ENCODE measurements around the gene PARD3B. TPM values are rescaled to one million over a fixed set of nuclear protein-coding genes. Genes with fewer than 3 reads are reported as not detected.

Gene PARD3B
- total RNA-seq, 2 experiments from 2014 or later = 0.49 to 1.1 TPM

DNA sequence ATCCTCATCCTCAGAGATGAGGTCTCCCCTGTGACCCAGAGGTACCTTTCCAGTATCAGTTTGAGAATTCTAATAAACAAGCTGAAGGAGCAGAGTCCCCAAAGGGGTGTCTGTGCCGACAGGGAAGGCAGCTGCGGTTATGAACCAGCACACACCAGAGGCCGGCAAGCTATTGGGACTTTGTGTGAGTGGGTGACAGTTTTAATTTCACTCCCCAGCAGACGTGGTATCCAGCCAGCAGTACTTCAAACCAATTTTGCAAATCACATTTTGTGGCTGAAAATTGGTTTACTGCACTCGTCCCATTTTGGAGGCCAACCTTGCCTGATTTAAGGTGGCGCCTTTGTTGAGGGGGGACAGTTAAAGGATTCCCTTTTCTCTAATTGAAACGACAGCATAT is 1034.1 kb downstream of the PARD3B start:
- Mint-ChIP-seq H3K4me1 (no peaks in the 10 kb centered on the region), H3K36me3 (no peaks in the 10 kb centered on the region), H3K4me3 (no peak overlapping the region), H3K9me3 (no peaks in the 10 kb centered on the region), H3K27me3 (peaks cover 3% of the 10 kb centered on the region), H3K27ac (no peak overlapping the region)
- no peak for DNase-seq

GRCh38 chr2:205580212-205580987 is 1035.1 kb downstream of the PARD3B start:
- H3K36me3 Mint-ChIP-seq = no peaks in the 10 kb centered on the region
- H3K4me1 Mint-ChIP-seq = no peaks in the 10 kb centered on the region
- DNase-seq = no peak
- no peak overlapping the region for H3K4me3 Mint-ChIP-seq
- H3K9me3 Mint-ChIP-seq = no peaks in the 10 kb centered on the region
- H3K27ac Mint-ChIP-seq = no peak overlapping the region
- H3K27me3 Mint-ChIP-seq = peaks cover 3% of the 10 kb centered on the region

GRCh38 chr2:205582366-205582765 is 1037.1 kb downstream of the PARD3B start:
- Mint-ChIP-seq H3K9me3 (no peaks in the 10 kb centered on the region), H3K27me3 (peaks cover 3% of the 10 kb centered on the region), H3K4me3 (no peak overlapping the region), H3K27ac (no peak overlapping the region), H3K4me1 (no peaks in the 10 kb centered on the region), H3K36me3 (no peaks in the 10 kb centered on the region)
- no peak for DNase-seq

DNA sequence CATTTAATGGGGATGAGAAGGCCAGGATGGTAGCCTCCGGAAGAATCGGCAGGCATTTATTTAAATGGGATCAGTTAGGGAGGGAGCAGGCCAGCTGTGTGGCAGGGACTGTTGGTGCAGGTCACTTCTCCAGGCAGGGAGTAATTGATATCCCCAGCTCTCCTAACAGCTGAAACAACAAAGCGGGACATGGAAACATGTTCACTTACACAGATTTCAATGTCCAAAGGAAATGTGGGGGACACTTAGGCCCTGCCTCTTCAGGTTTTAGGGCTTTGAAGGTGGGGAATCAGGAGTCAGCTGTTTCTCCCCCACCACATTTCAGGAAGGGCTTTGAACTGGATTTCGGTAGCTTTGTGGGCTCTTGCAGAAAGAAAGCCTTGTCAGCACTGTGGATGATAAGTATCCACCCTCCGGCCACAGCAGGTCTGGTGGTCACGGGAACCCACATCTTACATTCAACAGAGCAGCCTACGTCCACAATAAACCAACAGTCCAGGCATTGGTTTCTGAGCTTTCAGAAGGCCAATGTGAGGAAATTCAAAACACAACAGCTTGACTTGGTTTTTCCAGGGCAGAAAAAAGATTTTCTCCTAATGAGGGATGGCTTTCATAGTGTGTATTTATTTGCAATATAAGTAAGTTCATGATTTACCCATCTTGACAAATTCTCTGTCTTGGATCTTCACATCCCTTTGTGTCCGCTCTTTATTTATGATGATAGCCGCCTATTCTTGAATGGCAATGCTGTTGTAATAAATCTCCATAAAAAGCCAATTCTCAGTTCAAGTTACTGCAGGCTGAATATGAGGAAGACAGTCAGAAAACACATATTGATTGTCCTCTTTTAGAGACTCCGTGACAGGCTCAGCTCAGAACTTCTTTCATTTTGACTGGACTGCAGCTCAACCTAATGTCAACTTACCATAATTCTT is 1040.4 kb downstream of the PARD3B start:
- H3K27me3 Mint-ChIP-seq = no peaks in the 10 kb centered on the region
- H3K4me1 Mint-ChIP-seq = no peaks in the 10 kb centered on the region
- H3K9me3 Mint-ChIP-seq = no peaks in the 10 kb centered on the region
- H3K36me3 Mint-ChIP-seq = no peaks in the 10 kb centered on the region
- H3K27ac Mint-ChIP-seq = no peak overlapping the region
- no peak for DNase-seq
- H3K4me3 Mint-ChIP-seq = no peak overlapping the region

- no peaks in the 10 kb centered on the region for H3K4me1 Mint-ChIP-seq
- H3K9me3 Mint-ChIP-seq = no peaks in the 10 kb centered on the region
- no peak overlapping the region for H3K4me3 Mint-ChIP-seq
- H3K27ac Mint-ChIP-seq = no peak overlapping the region
- no peaks in the 10 kb centered on the region for H3K27me3 Mint-ChIP-seq
- no peak for DNase-seq
- no peaks in the 10 kb centered on the region for H3K36me3 Mint-ChIP-seq
These were observed 1041.4 kb downstream of the PARD3B start for GRCh38 chr2:205586626-205587025.

DNA sequence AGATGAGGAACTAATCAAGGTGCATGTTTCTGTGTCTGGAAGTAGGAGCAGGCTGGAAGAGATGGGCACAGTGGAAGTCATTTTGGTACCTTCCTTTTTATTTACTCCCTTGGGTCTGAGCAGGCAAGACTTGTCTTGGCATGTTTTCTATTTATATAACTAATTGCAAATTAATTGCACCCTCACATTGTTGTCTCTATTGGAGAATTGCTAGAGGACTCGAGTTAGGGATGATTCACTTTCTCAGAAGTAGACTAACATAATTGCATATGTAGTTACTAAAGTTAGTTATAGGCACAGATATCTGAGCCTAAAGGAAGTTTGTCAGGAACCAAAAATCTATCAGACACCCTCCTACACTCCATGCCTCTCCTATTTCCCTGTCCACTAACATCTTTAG is 1044.2 kb downstream of the PARD3B start:
- Mint-ChIP-seq H3K27me3 (no peaks in the 10 kb centered on the region), H3K4me1 (no peaks in the 10 kb centered on the region), H3K9me3 (no peaks in the 10 kb centered on the region), H3K27ac (no peak overlapping the region), H3K4me3 (no peak overlapping the region), H3K36me3 (no peaks in the 10 kb centered on the region)
- no peak for DNase-seq

DNA sequence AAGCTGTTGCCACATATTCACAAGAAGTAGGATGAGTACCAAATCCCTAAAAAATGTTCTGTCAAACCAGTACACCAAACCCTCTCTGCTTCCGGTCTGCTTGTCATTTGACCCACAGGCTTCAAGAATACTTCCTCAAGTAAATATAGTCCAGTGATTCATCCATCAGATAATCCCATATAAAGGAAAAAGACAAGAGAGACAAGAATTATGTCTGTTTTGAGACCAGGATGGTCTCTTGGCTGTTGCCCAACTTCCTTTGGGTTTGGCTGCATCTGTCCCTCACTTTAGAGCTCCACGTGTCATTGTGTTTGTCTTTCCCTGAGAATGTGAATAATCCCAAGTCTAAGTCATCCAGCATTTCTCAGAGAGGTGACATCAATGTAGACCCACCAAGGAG is 1045.5 kb downstream of the PARD3B start:
- Mint-ChIP-seq H3K4me1 (no peaks in the 10 kb centered on the region), H3K27ac (no peak overlapping the region), H3K27me3 (no peaks in the 10 kb centered on the region), H3K36me3 (no peaks in the 10 kb centered on the region), H3K9me3 (no peaks in the 10 kb centered on the region), H3K4me3 (no peak overlapping the region)
- DNase-seq = no peak

- H3K9me3 Mint-ChIP-seq = no peaks in the 10 kb centered on the region
- no peak for DNase-seq
- no peaks in the 10 kb centered on the region for H3K36me3 Mint-ChIP-seq
- H3K27ac Mint-ChIP-seq = no peak overlapping the region
- no peak overlapping the region for H3K4me3 Mint-ChIP-seq
- H3K27me3 Mint-ChIP-seq = no peaks in the 10 kb centered on the region
- H3K4me1 Mint-ChIP-seq = no peaks in the 10 kb centered on the region
These were observed 1048.6 kb downstream of the PARD3B start for GRCh38 chr2:205593891-205594290.

- Mint-ChIP-seq H3K36me3 (no peaks in the 10 kb centered on the region), H3K4me1 (no peaks in the 10 kb centered on the region), H3K4me3 (no peak overlapping the region), H3K27me3 (no peaks in the 10 kb centered on the region), H3K27ac (no peak overlapping the region), H3K9me3 (no peaks in the 10 kb centered on the region)
- DNase-seq = no peak
These were observed 1051.3 kb downstream of the PARD3B start for GRCh38 chr2:205596581-205596980.

GRCh38 chr2:205605638-205606304 is 1060.5 kb downstream of the PARD3B start:
- H3K27ac Mint-ChIP-seq = no peak overlapping the region
- H3K4me3 Mint-ChIP-seq = no peak overlapping the region
- peaks cover 1% of the 10 kb centered on the region for H3K36me3 Mint-ChIP-seq
- no peak for DNase-seq
- peaks cover 3% of the 10 kb centered on the region for H3K4me1 Mint-ChIP-seq
- H3K27me3 Mint-ChIP-seq = peaks cover 29% of the 10 kb centered on the region
- H3K9me3 Mint-ChIP-seq = peaks cover 18% of the 10 kb centered on the region

- peaks cover 1% of the 10 kb centered on the region for H3K36me3 Mint-ChIP-seq
- H3K4me1 Mint-ChIP-seq = peaks cover 10% of the 10 kb centered on the region
- H3K27ac Mint-ChIP-seq = no peak overlapping the region
- H3K9me3 Mint-ChIP-seq = peaks cover 18% of the 10 kb centered on the region
- no peak for DNase-seq
- no peak overlapping the region for H3K4me3 Mint-ChIP-seq
- H3K27me3 Mint-ChIP-seq = peaks cover 34% of the 10 kb centered on the region
These were observed 1061.9 kb downstream of the PARD3B start for GRCh38 chr2:205607146-205607545.

GRCh38 chr2:205609113-205609512 is 1063.8 kb downstream of the PARD3B start:
- Mint-ChIP-seq H3K9me3 (peaks cover 5% of the 10 kb centered on the region), H3K4me1 (peaks cover 27% of the 10 kb centered on the region), H3K4me3 (no peak overlapping the region), H3K27ac (no peak overlapping the region), H3K27me3 (peaks cover 34% of the 10 kb centered on the region), H3K36me3 (peaks cover 1% of the 10 kb centered on the region)
- DNase-seq = no peak

GRCh38 chr2:205610437-205610836 is 1065.2 kb downstream of the PARD3B start:
- Mint-ChIP-seq H3K27ac (no peak overlapping the region), H3K36me3 (peaks cover 1% of the 10 kb centered on the region), H3K27me3 (peaks cover 34% of the 10 kb centered on the region), H3K4me3 (no peak overlapping the region), H3K4me1 (peaks cover 29% of the 10 kb centered on the region), H3K9me3 (no peaks in the 10 kb centered on the region)
- DNase-seq = no peak

GRCh38 chr2:205612636-205613035 is 1067.4 kb downstream of the PARD3B start:
- Mint-ChIP-seq H3K36me3 (no peaks in the 10 kb centered on the region), H3K9me3 (no peaks in the 10 kb centered on the region), H3K4me3 (peak overlapping the region; percentile 26), H3K27ac (peak overlapping the region; percentile 35), H3K4me1 (peaks cover 29% of the 10 kb centered on the region), H3K27me3 (peaks cover 33% of the 10 kb centered on the region)
- peak; percentile 70 for DNase-seq

DNA sequence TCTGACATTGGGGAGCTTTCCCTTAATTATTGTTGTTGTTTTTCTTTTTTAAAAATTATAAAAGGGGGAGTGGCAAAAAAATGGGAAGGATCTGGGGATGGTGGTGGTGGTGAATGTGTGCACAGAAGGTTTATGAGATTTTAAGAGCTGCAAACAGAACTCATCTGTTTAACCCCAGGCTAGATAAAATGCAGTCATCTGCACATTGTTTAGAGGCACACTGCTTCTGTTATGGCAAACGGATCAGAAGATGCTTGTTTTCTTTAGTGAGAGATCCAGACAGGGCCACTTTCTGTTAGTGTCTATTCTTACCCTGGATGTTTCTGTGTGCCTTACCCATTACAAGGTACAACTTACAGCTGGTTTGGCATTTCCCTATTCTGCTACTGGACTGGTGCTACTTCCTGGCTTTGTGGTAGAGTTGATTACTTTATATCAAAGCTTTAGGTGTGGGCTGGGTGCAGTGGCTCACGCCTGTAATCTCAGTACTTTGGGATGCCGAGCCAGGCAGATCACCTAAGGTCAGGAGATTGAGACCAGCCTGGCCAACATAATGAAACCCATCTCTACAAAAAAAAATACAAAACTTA is 1068.8 kb downstream of the PARD3B start:
- H3K27ac Mint-ChIP-seq = no peak overlapping the region
- peaks cover 23% of the 10 kb centered on the region for H3K27me3 Mint-ChIP-seq
- no peaks in the 10 kb centered on the region for H3K36me3 Mint-ChIP-seq
- DNase-seq = no peak
- peaks cover 29% of the 10 kb centered on the region for H3K4me1 Mint-ChIP-seq
- H3K9me3 Mint-ChIP-seq = no peaks in the 10 kb centered on the region
- H3K4me3 Mint-ChIP-seq = no peak overlapping the region

Measured in activated naive CD8-positive, alpha-beta T cell treated with anti-CD3 and anti-CD28 coated beads for 36 hours (primary cell).